ENCODE data around the gene PLEK2. TPM values are rescaled to one million over a fixed set of nuclear protein-coding genes. Genes with fewer than 3 reads are reported as not detected.

Gene PLEK2
- total RNA-seq, 1 experiment from 2014 or later, result 9.1 TPM

GRCh38 chr14:67423424-67423823 lies 11.5 kb upstream of the PLEK2 start:
- no TSS peak for BruUV-seq (replicated peaks)
- Histone ChIP-seq H3K27ac (ENCODE audit: low read length) (no peak overlapping the region), H3K4me3 (ENCODE audit: low read depth in 2 of 2, low read length in 2 of 2) (no peak overlapping the region), H3K27me3 (ENCODE audit: control insufficient read depth, insufficient read depth, low read length) (no peaks in the 10 kb centered on the region), H3K36me3 (ENCODE audit: control insufficient read depth, insufficient read depth, low read length) (no peaks in the 10 kb centered on the region), H3K4me1 (ENCODE audit: control insufficient read depth, insufficient read depth, low read length) (0 out of 2 replicates have a peak, but pooled peaks cover 4% of the 10 kb centered on the region), H3K9me3 (ENCODE audit: control insufficient read depth, insufficient read depth, low read depth, low read length) (no peaks in the 10 kb centered on the region)
- TF ChIP-seq REST (IDR thresholded peaks at IDR 0.05; ENCODE audit: insufficient read depth in 1 of 2, low read depth in 2 of 2, low read length in 1 of 2), result no peak
- no peak for DNase-seq (ENCODE audit: low read depth, low spot score)
- ChIA-PET POLR2A (interaction anchor here (0.6 kb wide), 1 partner anchor 224 kb away, joined by 3 read pairs; no protein-coding TSS in a partner anchor), CTCF (no interaction called here)
- in situ Hi-C loops (cut with HindIII; ENCODE audit: low pct_unique_long_range_greater_than_20kb, low sequenced_read_pairs) (no loop called here), intact Hi-C loops (cut with micrococcal nuclease; ENCODE audit: unreplicated experiment) (loop anchor here (10.0 kb wide), 1 partner anchor 91 kb away; no protein-coding TSS in a partner anchor)
- ATAC-seq, result no peak

- H3K4me3 ChIP-seq (ENCODE audit: low read depth in 2 of 2, low read length in 2 of 2), result no peak overlapping the region
- ChIA-PET CTCF (interaction anchor here (0.5 kb wide), 1 partner anchor 281 kb away, joined by 5 read pairs; no protein-coding TSS in a partner anchor), POLR2A (no interaction called here)
- H3K36me3 ChIP-seq (ENCODE audit: control insufficient read depth, insufficient read depth, low read length), result no peaks in the 10 kb centered on the region
- no peak for DNase-seq (ENCODE audit: low read depth, low spot score)
- H3K27ac ChIP-seq (ENCODE audit: low read length), result no peak overlapping the region
- no peak for ATAC-seq
- in situ Hi-C loops (cut with HindIII; ENCODE audit: low pct_unique_long_range_greater_than_20kb, low sequenced_read_pairs) (no loop called here), intact Hi-C loops (cut with micrococcal nuclease; ENCODE audit: unreplicated experiment) (loop anchor here (10.0 kb wide), 1 partner anchor 93 kb away; no protein-coding TSS in a partner anchor)
- H3K9me3 ChIP-seq (ENCODE audit: control insufficient read depth, insufficient read depth, low read depth, low read length), result no peaks in the 10 kb centered on the region
- no peak for TF ChIP-seq POLR2AphosphoS5 (IDR thresholded peaks at IDR 0.05; ENCODE audit: low read depth, low read length)
- no peak for TF ChIP-seq SIN3A (IDR thresholded peaks at IDR 0.05; ENCODE audit: borderline replicate concordance, insufficient read depth, low read depth, low read length)
- TF ChIP-seq TCF7L2 (IDR thresholded peaks at IDR 0.05; ENCODE audit: low read depth, low read length), result no peak
- TF ChIP-seq REST (IDR thresholded peaks at IDR 0.05; ENCODE audit: insufficient read depth in 1 of 2, low read depth in 2 of 2, low read length in 1 of 2), result no peak
- TF ChIP-seq, protein P1, sequence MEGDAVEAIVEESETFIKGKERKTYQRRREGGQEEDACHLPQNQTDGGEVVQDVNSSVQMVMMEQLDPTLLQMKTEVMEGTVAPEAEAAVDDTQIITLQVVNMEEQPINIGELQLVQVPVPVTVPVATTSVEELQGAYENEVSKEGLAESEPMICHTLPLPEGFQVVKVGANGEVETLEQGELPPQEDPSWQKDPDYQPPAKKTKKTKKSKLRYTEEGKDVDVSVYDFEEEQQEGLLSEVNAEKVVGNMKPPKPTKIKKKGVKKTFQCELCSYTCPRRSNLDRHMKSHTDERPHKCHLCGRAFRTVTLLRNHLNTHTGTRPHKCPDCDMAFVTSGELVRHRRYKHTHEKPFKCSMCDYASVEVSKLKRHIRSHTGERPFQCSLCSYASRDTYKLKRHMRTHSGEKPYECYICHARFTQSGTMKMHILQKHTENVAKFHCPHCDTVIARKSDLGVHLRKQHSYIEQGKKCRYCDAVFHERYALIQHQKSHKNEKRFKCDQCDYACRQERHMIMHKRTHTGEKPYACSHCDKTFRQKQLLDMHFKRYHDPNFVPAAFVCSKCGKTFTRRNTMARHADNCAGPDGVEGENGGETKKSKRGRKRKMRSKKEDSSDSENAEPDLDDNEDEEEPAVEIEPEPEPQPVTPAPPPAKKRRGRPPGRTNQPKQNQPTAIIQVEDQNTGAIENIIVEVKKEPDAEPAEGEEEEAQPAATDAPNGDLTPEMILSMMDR (IDR thresholded peaks at IDR 0.05), result no peak
- no peaks in the 10 kb centered on the region for H3K27me3 ChIP-seq (ENCODE audit: control insufficient read depth, insufficient read depth, low read length)
- BruUV-seq (replicated peaks), result no TSS peak
- H3K4me1 ChIP-seq (ENCODE audit: control insufficient read depth, insufficient read depth, low read length), result no peaks in the 10 kb centered on the region
Measured at GRCh38 chr14:67421356-67422224, 9.6 kb upstream of the PLEK2 start.

Data from Panc1 (cell line).